Endothelial cell of umbilical vein (primary cell): Measurements from ENCODE around the gene EIF4A2.

Experiments used
- GATA2 ChIP-seq: IDR thresholded peaks from 2 replicates; pipeline ENCODE4 v1.7.0; 2011; ENCODE audit warnings: low read depth, mild to moderate bottlenecking, moderate library complexity, mixed read lengths, low read length; ENCODE audit not compliant: insufficient read length, insufficient read depth
- POLR2A ChIP-seq: IDR thresholded peaks from 2 replicates; pipeline ENCODE4 v1.6.1; 2012; ENCODE audit warnings: low read depth, mild to moderate bottlenecking, control low read depth, low read length
- TF ChIP-seq, protein P1 (sequence below), 2 donors: IDR thresholded peaks; 1 replicate in 1 of 2; 2 replicates in 1 of 2; pipeline ENCODE4 v1.5.1; 2011; ENCODE audit warnings: low read length in 2 of 2, mild to moderate bottlenecking in 2 of 2, moderate library complexity in 2 of 2, control low read depth in 1 of 2, inconsistent platforms in 1 of 2, low read depth in 1 of 2; ENCODE audit not compliant: insufficient read depth in 1 of 2; ENCODE audit errors: extremely low read depth in 1 of 2
- TF ChIP-seq, protein P2 (sequence below): IDR thresholded peaks from 2 replicates; pipeline ENCODE4 v1.6.1; 2011; ENCODE audit not compliant: insufficient read depth, insufficient read length

DNA sequence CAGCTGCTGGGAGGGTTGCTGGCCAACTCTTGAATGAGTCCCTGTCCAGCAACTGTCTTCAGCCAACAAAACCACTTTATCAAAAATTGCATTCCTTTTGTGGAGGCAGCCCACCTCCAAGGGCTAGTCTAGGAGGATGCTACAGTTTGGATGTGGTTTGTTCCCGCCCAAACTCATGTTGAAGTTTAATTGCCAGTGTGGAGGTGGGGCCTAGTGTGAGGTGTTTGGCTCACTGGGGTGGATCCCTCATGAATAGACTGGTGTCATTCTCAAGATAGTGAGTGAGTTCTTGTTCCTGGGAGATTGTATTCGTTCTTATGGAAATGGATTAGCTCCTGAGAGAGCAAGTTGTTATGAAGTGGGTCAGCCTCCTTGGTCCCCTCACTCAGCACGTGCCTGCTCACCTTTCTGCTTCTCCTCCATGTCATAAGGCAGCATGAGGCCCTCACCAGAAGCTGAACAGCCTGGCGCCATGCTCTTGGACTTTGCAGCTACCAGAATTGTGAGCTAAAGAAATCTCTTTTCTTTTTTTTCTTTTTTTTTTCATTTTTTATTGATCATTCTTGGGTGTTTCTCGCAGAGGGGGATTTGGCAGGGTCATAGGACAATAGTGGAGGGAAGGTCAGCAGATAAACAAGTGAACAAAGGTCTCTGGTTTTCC is 27.1 kb downstream of the EIF4A2 start:
- TF ChIP-seq, protein P1, sequence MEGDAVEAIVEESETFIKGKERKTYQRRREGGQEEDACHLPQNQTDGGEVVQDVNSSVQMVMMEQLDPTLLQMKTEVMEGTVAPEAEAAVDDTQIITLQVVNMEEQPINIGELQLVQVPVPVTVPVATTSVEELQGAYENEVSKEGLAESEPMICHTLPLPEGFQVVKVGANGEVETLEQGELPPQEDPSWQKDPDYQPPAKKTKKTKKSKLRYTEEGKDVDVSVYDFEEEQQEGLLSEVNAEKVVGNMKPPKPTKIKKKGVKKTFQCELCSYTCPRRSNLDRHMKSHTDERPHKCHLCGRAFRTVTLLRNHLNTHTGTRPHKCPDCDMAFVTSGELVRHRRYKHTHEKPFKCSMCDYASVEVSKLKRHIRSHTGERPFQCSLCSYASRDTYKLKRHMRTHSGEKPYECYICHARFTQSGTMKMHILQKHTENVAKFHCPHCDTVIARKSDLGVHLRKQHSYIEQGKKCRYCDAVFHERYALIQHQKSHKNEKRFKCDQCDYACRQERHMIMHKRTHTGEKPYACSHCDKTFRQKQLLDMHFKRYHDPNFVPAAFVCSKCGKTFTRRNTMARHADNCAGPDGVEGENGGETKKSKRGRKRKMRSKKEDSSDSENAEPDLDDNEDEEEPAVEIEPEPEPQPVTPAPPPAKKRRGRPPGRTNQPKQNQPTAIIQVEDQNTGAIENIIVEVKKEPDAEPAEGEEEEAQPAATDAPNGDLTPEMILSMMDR (IDR thresholded peaks at IDR 0.05; ENCODE audit: extremely low read depth in 1 of 2, insufficient read depth in 1 of 2, low read depth in 1 of 2, low read length in 2 of 2): no peak
- TF ChIP-seq POLR2A: no peak
- TF ChIP-seq, protein P2, sequence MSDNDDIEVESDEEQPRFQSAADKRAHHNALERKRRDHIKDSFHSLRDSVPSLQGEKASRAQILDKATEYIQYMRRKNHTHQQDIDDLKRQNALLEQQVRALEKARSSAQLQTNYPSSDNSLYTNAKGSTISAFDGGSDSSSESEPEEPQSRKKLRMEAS: no peak
- TF ChIP-seq GATA2: no peak
